Heart right ventricle (tissue), 16 donors: ENCODE measurements around the gene RRP8. TPM values are rescaled to one million over a fixed set of nuclear protein-coding genes. Genes with fewer than 3 reads are reported as not detected.

Source experiments
- ATAC-seq, 8 donors: fragments of 200-7000 bp; cut with Tn5 transposase; one replicate each; pipeline ENCODE4 v1.9.1; 2020; ENCODE audit warnings: mild to moderate bottlenecking in 8 of 8, moderate library complexity in 8 of 8, moderate number of reproducible peaks in 1 of 8
- DNase-seq, 2 donors: peaks; one replicate each; pipeline ENCODE4 v3.0.0-alpha.2; 2020
- H3K27ac ChIP-seq, 10 donors: fragments of 200-600 bp; sonication (generic) in 2 of 10; one replicate each; pipeline versions ENCODE4 v1.5.0 to v1.8.0; 2020 to 2022; ENCODE audit warnings: mild to moderate bottlenecking in 3 of 10
- H3K27me3 ChIP-seq, 7 donors: fragments of 200-600 bp; one replicate each; pipeline ENCODE4 v1.8.0; 2021 to 2022; ENCODE audit warnings: mild to moderate bottlenecking in 2 of 7
- H3K36me3 ChIP-seq, 9 donors: fragments of 200-600 bp; sonication (generic) in 1 of 9; one replicate each; pipeline versions ENCODE4 v1.5.0 to v1.8.0; 2020 to 2022; ENCODE audit warnings: mild to moderate bottlenecking in 2 of 9
- H3K4me1 ChIP-seq, 9 donors: fragments of 200-600 bp; sonication (generic) in 1 of 9; one replicate each; pipeline versions ENCODE4 v1.5.0 to v1.8.0; 2020 to 2022; ENCODE audit warnings: mild to moderate bottlenecking in 4 of 9
- H3K4me3 ChIP-seq, 10 donors: fragments of 200-600 bp; sonication (generic) in 2 of 10; one replicate each; pipeline versions ENCODE4 v1.5.0 to v1.8.0; 2020 to 2022; ENCODE audit warnings: mild to moderate bottlenecking in 7 of 10, moderate library complexity in 2 of 10
- H3K9me3 ChIP-seq, 11 donors: fragments of 200-600 bp in 10 of 11; sonication (generic) in 2 of 11; one replicate each; pipeline versions ENCODE4 v1.5.0 to v1.8.0; 2013 to 2022; ENCODE audit warnings: mild to moderate bottlenecking in 2 of 11, control low read depth in 1 of 11, moderate library complexity in 1 of 11
- CTCF ChIP-seq, 9 donors: fragments of 200-600 bp; sonication (generic) in 2 of 9; IDR thresholded peaks; one replicate each; pipeline versions ENCODE4 v1.5.0 to v1.8.0; 2021 to 2022; ENCODE audit warnings: antibody characterized with exemption in 9 of 9, mild to moderate bottlenecking in 5 of 9, moderate library complexity in 1 of 9
- WGBS, 2 donors: extraction: QIAGEN DNeasy Blood & Tissue Kit; methylation state at CpG; one replicate each; pipeline ENCODE4 v1.1.7; 2013; ENCODE audit warnings: inconsistent platforms in 1 of 2; 5-methylcytosine and 5-hydroxymethylcytosine counted together
- intact Hi-C, 10 donors: fragments of 100-400 bp; cut with DNase I; formaldehyde crosslinking; loops; one replicate each; pipeline versions ENCODE4 v1.11.1 to v1.14.2; 2022
- polyA plus RNA-seq, 2 donors: library from polyadenylated mRNA; stranded (reverse); fragments of 200-250 nt; gene quantifications; one replicate each; pipeline ENCODE4 v1.2.3, GENCODE V29; 2013
- total RNA-seq, 10 donors: library from RNA; stranded (reverse); fragmentation: NEBNext Ultra II Directional in 3 of 10; extraction: Animal tissue kit (Norgen Biotek cat#: 25700) in 3 of 10; gene quantifications; one replicate each; pipeline versions ENCODE4 v1.2.1 to v1.2.4, GENCODE V29; 2021 to 2023
- donor health status: Arrhythmogenic right ventricular cardiomyopathy.
- donor health status: ischemic (EF 13 %, LVEDD 7.1; RV severe dilation, severe dysfunction).
- donor health status: healthy with polysubstance abuse.
- donor health status: DM: no; HTN: yes; CAD: no.
- donor health status: DM: no; HTN: no; CAD: no.
- donor health status: ischemic (EF 25% LVEDD 6.9; RV normal size, moderate dysfunction).
- donor health status: ischemic (EF 25% LVEDD 5.7; RV mildly dilated, moderate dysfunction).
- donor health status: healthy.
- donor health status: DM: yes; HTN: yes; CAD: no.
- donor health status: Ischemic cardiomyopathy.
- donor health status: ischemic (EF 35%, LVEDD 5.7; RV mildly dilated, moderate dysfunction).
- donor health status: nonischemic (EF 11% LVEDD 7.7; RV severe dilation, severe dysfunction).
- donor health status: DM: yes; HTN: yes; CAD: no.
- donor health status: PGD.
- donor health status: ischemic (EF 29% LVEDD 5.4; RV normal size, mild dysfunction).
- donor health status: nonischemic (EF 23%, LVEDD 6.1; RV moderate dilation, normal function).

The RRP8 gene
- total and polyA plus RNA-seq, 12 donors = 12.1 to 23.3 (median 20.5) TPM

- H3K4me3 ChIP-seq = no peak overlapping the region
- DNase-seq = no peak
- ATAC-seq = peak in 2 of 8 donors; percentile 39 to 55
- H3K27me3 ChIP-seq = no peaks in the 10 kb centered on the region
- TF ChIP-seq CTCF (IDR thresholded peaks at IDR 0.05) = no peak
- WGBS, 2 donors = 50 to 61% methylated on average over 2 of the region's 2 CpGs
- H3K4me1 ChIP-seq = peaks cover 10 to 27% (median 21%) of the 10 kb centered on the region in 9 donors
- peaks cover 0 to 32% (median 19%) of the 10 kb centered on the region in 11 donors for H3K9me3 ChIP-seq
- no peak overlapping the region for H3K27ac ChIP-seq
- intact Hi-C loops = no loop called here
- H3K36me3 ChIP-seq = peaks cover 0 to 4% (median 0%) of the 10 kb centered on the region in 9 donors
Measured at GRCh38 chr11:6579681-6580080, 23.7 kb downstream of the RRP8 start.

GRCh38 chr11:6578134-6578533 lies 25.3 kb downstream of the RRP8 start:
- Histone ChIP-seq H3K9me3 (peaks cover 0 to 16% (median 5%) of the 10 kb centered on the region in 11 donors), H3K36me3 (no peaks in the 10 kb centered on the region), H3K4me3 (no peak overlapping the region), H3K27ac (peak overlapping the region in 1 of 10 donors; percentile 82), H3K4me1 (peaks cover 10 to 27% (median 21%) of the 10 kb centered on the region in 9 donors), H3K27me3 (no peaks in the 10 kb centered on the region)
- DNase-seq (no peak), ATAC-seq (no peak)
- TF ChIP-seq CTCF (IDR thresholded peaks at IDR 0.05) = no peak
- intact Hi-C loops = no loop called here
- WGBS, 2 donors = 94% methylated on average over 1 of the region's 1 CpG

GRCh38 chr11:6576471-6577373 lies 26.7 kb downstream of the RRP8 start:
- DNase-seq (peak in 1 of 2 donors; percentile 60), ATAC-seq (peak; percentile 63 to 85 (median 75))
- WGBS, 2 donors = 17 to 24% methylated on average over 6 of the region's 6 CpGs
- peak overlapping the region in 9 of 10 donors; percentile 37 to 82 (median 63) for H3K27ac ChIP-seq
- no peaks in the 10 kb centered on the region for H3K27me3 ChIP-seq
- no peak overlapping the region for H3K4me3 ChIP-seq
- TF ChIP-seq CTCF (IDR thresholded peaks at IDR 0.05) = no peak
- H3K36me3 ChIP-seq = no peaks in the 10 kb centered on the region
- intact Hi-C loops = no loop called here
- peaks cover 10 to 27% (median 21%) of the 10 kb centered on the region in 9 donors for H3K4me1 ChIP-seq
- H3K9me3 ChIP-seq = peaks cover 0 to 4% (median 0%) of the 10 kb centered on the region in 11 donors

- WGBS, 2 donors = 84 to 90% methylated on average over 6 of the region's 6 CpGs
- intact Hi-C loops = no loop called here
- H3K4me3 ChIP-seq = no peak overlapping the region
- H3K4me1 ChIP-seq = peaks cover 10 to 27% (median 23%) of the 10 kb centered on the region in 9 donors
- no peak for TF ChIP-seq CTCF (IDR thresholded peaks at IDR 0.05)
- H3K27me3 ChIP-seq = no peaks in the 10 kb centered on the region
- peak overlapping the region in 2 of 10 donors; percentile 24 to 54 for H3K27ac ChIP-seq
- peaks cover 0 to 8% (median 0%) of the 10 kb centered on the region in 9 donors for H3K36me3 ChIP-seq
- DNase-seq (no peak), ATAC-seq (no peak)
- H3K9me3 ChIP-seq = no peaks in the 10 kb centered on the region
Measured at GRCh38 chr11:6574816-6575715, 28.4 kb downstream of the RRP8 start.
